NT2/D1 (cell line): ENCODE measurements around the gene DSG2.

Source experiments
- SUZ12 ChIP-seq: IDR thresholded peaks from 2 replicates; pipeline ENCODE4 v1.6.1; 2011; ENCODE audit not compliant: insufficient read length, insufficient read depth; ENCODE audit errors: extremely low read depth
- YY1 ChIP-seq: IDR thresholded peaks from 2 replicates; pipeline ENCODE4 v1.6.1; 2011; ENCODE audit not compliant: insufficient read length, insufficient read depth
- ZNF274 ChIP-seq: IDR thresholded peaks from 2 replicates; pipeline ENCODE4 v1.6.1; 2011; ENCODE audit warnings: mild to moderate bottlenecking, low read depth, low read length

- no peak for TF ChIP-seq YY1
- no peak for TF ChIP-seq ZNF274
- no peak for TF ChIP-seq SUZ12
Observed at GRCh38 chr18:31498574-31499524, 872 bp downstream of the DSG2 start.
